Stimulated activated memory B cell treated with anti-CD40 and anti-IgM and Interleukin-4, amounts not matched to agents 10 μg/mL and 1 μg/mL and 100 μg/mL, for 72 hours (primary cell): ENCODE data around the gene SDK1.
"Not testable (repeated sequence)": the region's sequence is repeated elsewhere in the genome, so short reads cannot be mapped to it uniquely, and the experiment has no call there.

Experiments used
- ATAC-seq: fragments of 150-1000 bp; cut with Tn5 transposase; 2 replicates; pipeline ENCODE4 v1.10.0; 2021
- H3K27ac Mint-ChIP-seq: one replicate; pipeline ENCODE4 v1.8.0; 2022; ENCODE audit warnings: mild to moderate bottlenecking, mixed read lengths
- H3K27me3 Mint-ChIP-seq: one replicate; pipeline ENCODE4 v1.8.0; 2022; ENCODE audit warnings: mixed read lengths
- H3K36me3 Mint-ChIP-seq: one replicate; pipeline ENCODE4 v1.8.0; 2022; ENCODE audit warnings: mixed read lengths
- H3K4me1 Mint-ChIP-seq: one replicate; pipeline ENCODE4 v1.8.0; 2022; ENCODE audit warnings: mixed read lengths
- H3K4me3 Mint-ChIP-seq: one replicate; pipeline ENCODE4 v1.8.0; 2022; ENCODE audit warnings: mild to moderate bottlenecking, moderate library complexity, mixed read lengths
- H3K9me3 Mint-ChIP-seq: one replicate; pipeline ENCODE4 v1.8.0; 2022; ENCODE audit warnings: mixed read lengths

Gene SDK1

DNA sequence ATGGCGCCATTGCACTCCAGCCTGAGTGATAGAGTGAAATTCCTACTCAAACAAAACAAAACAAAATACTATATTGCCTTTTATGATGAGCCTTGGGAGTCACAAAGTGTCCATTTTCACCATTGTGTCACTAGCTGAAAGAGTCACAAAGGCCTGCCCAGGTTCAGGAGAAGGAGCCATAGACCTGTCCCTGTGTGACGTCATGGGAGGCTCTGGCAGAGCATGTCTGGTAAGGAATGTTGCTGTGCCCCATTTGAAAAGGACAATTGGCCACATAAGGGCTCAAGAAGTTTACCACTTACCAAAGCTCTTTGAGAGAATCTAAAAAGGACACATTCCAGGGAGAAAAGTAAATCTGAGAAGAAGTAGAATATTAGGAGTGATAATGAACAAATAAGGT, 367.7 kb downstream of the SDK1 start:
- H3K27ac Mint-ChIP-seq, result no peak overlapping the region
- H3K4me3 Mint-ChIP-seq, result no peak overlapping the region
- no peaks in the 10 kb centered on the region for H3K4me1 Mint-ChIP-seq
- H3K9me3 Mint-ChIP-seq, result no peaks in the 10 kb centered on the region
- ATAC-seq, result no peak
- H3K36me3 Mint-ChIP-seq, result no peaks in the 10 kb centered on the region
- H3K27me3 Mint-ChIP-seq, result peaks cover 8% of the 10 kb centered on the region

DNA sequence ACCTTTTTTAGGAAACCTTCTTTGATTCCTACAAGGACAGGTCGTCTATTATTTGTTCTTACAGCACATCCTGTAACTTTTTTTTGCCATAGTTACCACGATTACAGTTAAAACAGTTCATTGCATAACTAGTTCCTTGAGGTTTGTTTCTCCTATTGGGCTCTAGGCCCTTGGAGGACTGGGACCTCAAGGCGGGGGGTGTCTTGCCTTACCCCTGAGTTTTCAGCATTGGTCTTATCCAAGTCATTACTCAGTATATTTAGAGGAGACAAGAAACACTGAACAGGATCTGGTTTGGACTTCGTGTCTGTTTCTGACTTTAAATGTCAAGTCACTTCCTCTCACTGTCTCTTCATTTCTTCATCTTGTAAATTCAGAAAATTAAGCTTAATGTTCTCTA, 369.8 kb downstream of the SDK1 start:
- no peak for ATAC-seq

GRCh38 chr7:3673524-3673923, 372.5 kb downstream of the SDK1 start:
- H3K4me3 Mint-ChIP-seq, result no peak overlapping the region
- H3K9me3 Mint-ChIP-seq, result peaks cover 5% of the 10 kb centered on the region
- no peaks in the 10 kb centered on the region for H3K4me1 Mint-ChIP-seq
- peaks cover 6% of the 10 kb centered on the region for H3K27me3 Mint-ChIP-seq
- no peak for ATAC-seq
- H3K36me3 Mint-ChIP-seq, result no peaks in the 10 kb centered on the region
- no peak overlapping the region for H3K27ac Mint-ChIP-seq

More for the DNA sequence above, 369.8 kb downstream of the SDK1 start:
- Mint-ChIP-seq H3K27ac (no peak overlapping the region), H3K27me3 (peaks cover 7% of the 10 kb centered on the region), H3K9me3 (no peaks in the 10 kb centered on the region), H3K4me3 (no peak overlapping the region), H3K4me1 (no peaks in the 10 kb centered on the region), H3K36me3 (no peaks in the 10 kb centered on the region)

- no peak overlapping the region for H3K4me3 Mint-ChIP-seq
- H3K9me3 Mint-ChIP-seq, result peaks cover 5% of the 10 kb centered on the region
- H3K27me3 Mint-ChIP-seq, result peaks cover 36% of the 10 kb centered on the region
- no peak for ATAC-seq
- no peaks in the 10 kb centered on the region for H3K4me1 Mint-ChIP-seq
- H3K36me3 Mint-ChIP-seq, result no peaks in the 10 kb centered on the region
- H3K27ac Mint-ChIP-seq, result no peak overlapping the region
These were observed 377.3 kb downstream of the SDK1 start for GRCh38 chr7:3678314-3678810.

DNA sequence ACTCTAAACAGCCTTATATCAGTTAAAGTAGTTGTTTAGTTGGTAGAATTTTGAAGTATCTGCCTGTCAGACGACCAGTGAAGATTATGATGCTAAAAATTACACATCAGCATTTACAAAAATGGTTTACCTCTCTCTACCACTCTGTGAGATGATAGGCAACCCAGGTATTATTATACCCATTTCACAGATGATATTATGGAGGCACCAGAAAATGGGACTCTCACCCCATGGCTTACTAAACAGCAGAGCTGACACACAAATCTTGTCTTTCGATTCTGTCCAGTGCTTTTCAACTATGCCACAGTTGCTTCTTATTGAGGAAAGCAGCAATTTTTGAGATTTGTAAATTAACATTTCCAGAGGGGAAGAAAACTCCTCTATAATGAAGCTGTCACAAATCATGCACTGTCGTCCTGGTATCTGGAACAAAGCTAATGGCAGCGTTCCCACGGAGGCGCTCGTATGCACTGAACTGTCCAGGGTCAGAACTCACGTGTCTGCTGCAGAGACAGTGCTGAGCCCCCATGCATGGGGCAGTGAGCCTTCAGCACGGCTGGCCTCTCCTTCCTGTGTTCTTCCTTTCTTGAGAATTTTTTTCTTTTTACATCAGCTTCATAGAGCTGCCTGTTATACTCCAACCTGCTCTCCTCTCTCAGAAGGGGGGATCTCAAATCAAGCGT, 381.1 kb downstream of the SDK1 start:
- peaks cover 10% of the 10 kb centered on the region for H3K9me3 Mint-ChIP-seq
- H3K36me3 Mint-ChIP-seq, result no peaks in the 10 kb centered on the region
- H3K4me1 Mint-ChIP-seq, result no peaks in the 10 kb centered on the region
- no peak for ATAC-seq
- H3K27me3 Mint-ChIP-seq, result peaks cover 36% of the 10 kb centered on the region
- H3K27ac Mint-ChIP-seq, result no peak overlapping the region
- no peak overlapping the region for H3K4me3 Mint-ChIP-seq

DNA sequence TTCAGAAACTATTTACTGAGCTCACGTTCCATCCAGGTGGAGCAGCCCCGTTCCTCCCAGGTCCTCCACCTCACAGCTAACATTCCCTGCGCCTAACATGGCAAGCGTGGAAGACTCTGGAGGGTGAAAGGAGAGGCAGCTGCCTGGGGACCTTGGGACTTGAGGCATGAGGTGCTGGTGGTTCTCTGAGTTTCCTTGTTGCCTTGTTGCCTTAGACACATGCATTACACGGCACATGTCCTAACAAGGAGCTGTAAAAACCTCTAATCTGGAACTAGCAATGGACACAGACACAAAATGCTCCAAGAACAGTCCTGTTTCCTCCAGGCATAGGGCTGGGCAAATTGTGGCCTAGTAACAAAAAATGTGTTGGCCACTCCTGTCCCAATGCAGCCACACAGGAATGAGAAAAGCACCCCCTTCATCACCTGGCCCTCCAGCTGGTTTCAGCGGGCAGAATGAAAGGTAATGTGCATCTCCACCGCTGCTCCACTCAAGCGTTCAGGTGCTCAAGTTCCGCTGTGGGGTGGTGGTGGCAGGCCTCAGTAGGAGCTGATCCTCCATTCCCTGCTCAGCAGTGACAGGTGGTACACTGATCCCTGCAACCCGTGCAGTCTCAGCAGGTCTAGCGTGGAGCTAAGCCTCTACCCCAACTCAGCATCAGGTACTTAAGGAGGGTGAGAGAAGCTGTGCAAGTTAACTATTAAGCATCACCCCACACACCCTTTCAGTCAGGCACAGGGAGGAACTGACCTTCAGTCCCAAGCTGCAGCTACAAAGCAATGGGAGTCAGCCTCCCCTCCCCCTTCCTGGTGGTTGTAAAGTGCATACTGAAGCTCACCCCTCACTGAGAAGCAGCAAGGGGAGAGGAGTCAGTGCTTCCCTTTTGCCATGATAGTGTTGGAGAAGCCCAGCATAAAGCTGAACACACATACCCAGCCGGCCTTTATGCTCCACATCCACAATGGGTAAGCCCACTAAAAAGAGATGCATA, 382.8 kb downstream of the SDK1 start:
- Mint-ChIP-seq H3K27me3 (peaks cover 27% of the 10 kb centered on the region), H3K4me1 (no peaks in the 10 kb centered on the region), H3K9me3 (peaks cover 4% of the 10 kb centered on the region), H3K27ac (no peak overlapping the region), H3K36me3 (no peaks in the 10 kb centered on the region), H3K4me3 (no peak overlapping the region)
- no peak for ATAC-seq

GRCh38 chr7:3688071-3688470, 387.0 kb downstream of the SDK1 start:
- Mint-ChIP-seq H3K9me3 (peaks cover 4% of the 10 kb centered on the region), H3K4me3 (no peak overlapping the region), H3K27ac (no peak overlapping the region), H3K27me3 (no peaks in the 10 kb centered on the region), H3K4me1 (no peaks in the 10 kb centered on the region), H3K36me3 (no peaks in the 10 kb centered on the region)
- ATAC-seq, result no peak

DNA sequence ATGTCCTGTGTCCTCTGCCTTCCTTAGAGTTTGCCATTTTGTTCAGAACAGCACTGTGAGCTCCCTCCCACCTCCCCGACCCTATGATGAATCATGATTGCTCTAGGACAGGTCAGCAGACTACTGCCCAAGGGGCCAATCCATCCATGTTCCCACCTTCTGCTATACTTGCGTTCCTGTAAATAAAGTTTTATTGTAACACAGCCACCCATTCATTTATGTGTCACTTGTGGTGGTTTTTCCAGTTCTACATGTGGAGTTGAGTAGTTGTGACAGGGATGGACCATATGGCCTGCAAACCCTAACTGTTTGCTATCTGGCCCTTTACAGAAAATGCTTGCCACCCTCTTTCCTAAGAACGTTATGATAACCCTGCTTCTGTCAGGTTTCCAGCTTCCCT, 387.8 kb downstream of the SDK1 start:
- no peak overlapping the region for H3K4me3 Mint-ChIP-seq
- no peak overlapping the region for H3K27ac Mint-ChIP-seq
- ATAC-seq, result no peak
- peaks cover 5% of the 10 kb centered on the region for H3K27me3 Mint-ChIP-seq
- H3K4me1 Mint-ChIP-seq, result no peaks in the 10 kb centered on the region
- no peaks in the 10 kb centered on the region for H3K36me3 Mint-ChIP-seq
- H3K9me3 Mint-ChIP-seq, result peaks cover 4% of the 10 kb centered on the region

GRCh38 chr7:3691478-3692158, 390.6 kb downstream of the SDK1 start:
- H3K27ac Mint-ChIP-seq, result no peak overlapping the region
- no peak overlapping the region for H3K4me3 Mint-ChIP-seq
- H3K36me3 Mint-ChIP-seq, result no peaks in the 10 kb centered on the region
- H3K27me3 Mint-ChIP-seq, result peaks cover 18% of the 10 kb centered on the region
- no peak for ATAC-seq
- no peaks in the 10 kb centered on the region for H3K9me3 Mint-ChIP-seq
- no peaks in the 10 kb centered on the region for H3K4me1 Mint-ChIP-seq

DNA sequence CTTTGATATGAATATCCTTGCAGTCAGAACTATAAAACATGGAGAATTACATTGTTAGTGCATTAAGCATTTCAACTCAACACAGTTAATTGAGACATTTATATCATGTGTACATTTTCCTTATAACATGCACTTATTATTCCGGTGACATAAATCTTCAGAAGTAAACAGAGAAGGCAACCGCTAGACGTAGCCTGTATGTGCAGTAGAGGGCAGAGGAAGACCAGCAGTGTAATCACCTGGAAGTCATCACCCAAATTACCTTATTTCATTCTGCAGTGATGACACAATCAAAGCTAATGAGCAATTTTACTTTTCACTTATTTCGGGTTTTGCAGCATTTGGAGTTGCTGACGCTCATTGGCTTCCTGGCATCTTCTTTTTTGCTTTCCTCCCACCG, 394.6 kb downstream of the SDK1 start:
- Mint-ChIP-seq H3K9me3 (peaks cover under 1% of the 10 kb centered on the region), H3K4me3 (no peak overlapping the region), H3K36me3 (no peaks in the 10 kb centered on the region), H3K27ac (no peak overlapping the region), H3K27me3 (peaks cover 22% of the 10 kb centered on the region), H3K4me1 (no peaks in the 10 kb centered on the region)
- ATAC-seq, result no peak

GRCh38 chr7:3696113-3696512, 395.1 kb downstream of the SDK1 start:
- Mint-ChIP-seq H3K27me3 (peaks cover 27% of the 10 kb centered on the region), H3K4me1 (no peaks in the 10 kb centered on the region), H3K36me3 (no peaks in the 10 kb centered on the region), H3K9me3 (peaks cover 3% of the 10 kb centered on the region), H3K4me3 (no peak overlapping the region), H3K27ac (no peak overlapping the region)
- ATAC-seq, result no peak

DNA sequence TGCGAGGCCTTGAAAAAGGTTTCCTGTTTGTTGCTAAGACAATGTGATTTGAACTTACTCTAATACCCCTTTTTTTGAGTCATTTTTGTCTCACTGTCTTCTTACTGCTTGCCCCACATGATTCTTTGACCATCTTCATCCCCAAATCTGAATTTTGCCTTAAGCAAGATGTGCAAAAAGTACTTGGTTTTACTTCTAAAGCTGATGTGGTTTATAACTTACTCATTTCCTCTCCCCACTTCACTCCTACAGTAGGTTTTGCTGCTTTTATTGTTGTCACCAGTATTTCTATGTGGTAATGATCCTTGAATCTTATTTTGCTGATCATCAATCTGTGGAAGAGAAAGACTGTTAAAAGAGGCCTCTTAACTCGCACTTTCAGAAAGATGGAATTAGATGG, 396.4 kb downstream of the SDK1 start:
- no peaks in the 10 kb centered on the region for H3K4me1 Mint-ChIP-seq
- no peak overlapping the region for H3K4me3 Mint-ChIP-seq

DNA sequence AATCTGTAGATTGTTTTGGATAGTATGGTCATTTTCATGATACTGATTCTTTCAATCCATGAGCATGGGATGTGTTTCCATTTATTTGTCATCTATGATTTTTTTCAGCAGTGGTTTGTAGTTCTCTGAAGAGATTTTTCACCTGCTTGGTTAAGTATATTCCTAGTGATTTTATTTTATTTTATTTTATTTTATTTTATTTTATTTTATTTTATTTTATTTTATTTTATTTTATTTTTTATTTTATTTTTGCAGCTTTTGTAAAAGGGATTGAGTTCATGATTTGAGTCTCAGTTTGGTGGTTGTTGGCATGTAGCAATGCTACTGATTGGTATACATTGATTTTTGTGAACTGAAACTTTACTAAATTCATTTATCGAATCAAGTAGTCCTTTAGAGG, 404.2 kb downstream of the SDK1 start:
- no peaks in the 10 kb centered on the region for H3K4me1 Mint-ChIP-seq
- peaks cover 12% of the 10 kb centered on the region for H3K9me3 Mint-ChIP-seq
- H3K4me3 Mint-ChIP-seq, result no peak overlapping the region
- H3K27me3 Mint-ChIP-seq, result peaks cover 21% of the 10 kb centered on the region
- no peak overlapping the region for H3K27ac Mint-ChIP-seq
- no peaks in the 10 kb centered on the region for H3K36me3 Mint-ChIP-seq
- no peak for ATAC-seq

More for the DNA sequence above, 396.4 kb downstream of the SDK1 start:
- Mint-ChIP-seq H3K27me3 (peaks cover 28% of the 10 kb centered on the region), H3K27ac (no peak overlapping the region), H3K36me3 (no peaks in the 10 kb centered on the region), H3K9me3 (peaks cover 3% of the 10 kb centered on the region)
- no peak for ATAC-seq

- not testable (repeated sequence) for H3K27ac Mint-ChIP-seq, H3K36me3 Mint-ChIP-seq, H3K9me3 Mint-ChIP-seq, H3K4me1 Mint-ChIP-seq, H3K4me3 Mint-ChIP-seq, ATAC-seq
- H3K27me3 Mint-ChIP-seq, result peaks cover 14% of the 10 kb centered on the region
These were observed 405.0 kb downstream of the SDK1 start for GRCh38 chr7:3706091-3706490.

DNA sequence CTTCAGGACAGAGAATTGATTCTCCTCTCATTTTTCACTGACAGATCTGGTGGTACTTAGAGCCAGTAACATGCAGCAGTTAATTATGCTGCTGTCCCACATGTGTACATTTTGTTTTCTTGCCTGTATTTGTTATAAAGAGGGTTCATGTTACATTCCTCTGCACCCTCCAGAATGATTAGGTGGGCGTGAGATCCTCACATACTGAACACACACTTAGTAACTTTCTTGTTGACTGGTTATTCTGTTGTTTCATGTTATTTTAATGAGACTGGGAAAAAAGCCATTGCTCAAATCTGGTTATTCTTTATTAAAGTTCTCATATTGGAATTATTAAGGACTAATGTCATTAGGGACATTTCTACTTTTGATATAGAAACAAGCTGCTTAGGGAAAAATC, 409.1 kb downstream of the SDK1 start:
- no peak overlapping the region for H3K27ac Mint-ChIP-seq
- ATAC-seq, result no peak
- H3K36me3 Mint-ChIP-seq, result no peaks in the 10 kb centered on the region
- H3K27me3 Mint-ChIP-seq, result peaks cover 11% of the 10 kb centered on the region
- H3K9me3 Mint-ChIP-seq, result no peaks in the 10 kb centered on the region
- H3K4me1 Mint-ChIP-seq, result no peaks in the 10 kb centered on the region
- H3K4me3 Mint-ChIP-seq, result no peak overlapping the region
